ENCODE measurements around the gene PDE6B. TPM values are rescaled to one million over a fixed set of nuclear protein-coding genes. Genes with fewer than 3 reads are reported as not detected.
A peak's percentile ranks its signal among the peaks of the same experiment; 100 is the strongest.

The PDE6B gene
- total and polyA plus RNA-seq, 2 experiments from 2014 or later = 43.1 to 48.1 TPM

DNA sequence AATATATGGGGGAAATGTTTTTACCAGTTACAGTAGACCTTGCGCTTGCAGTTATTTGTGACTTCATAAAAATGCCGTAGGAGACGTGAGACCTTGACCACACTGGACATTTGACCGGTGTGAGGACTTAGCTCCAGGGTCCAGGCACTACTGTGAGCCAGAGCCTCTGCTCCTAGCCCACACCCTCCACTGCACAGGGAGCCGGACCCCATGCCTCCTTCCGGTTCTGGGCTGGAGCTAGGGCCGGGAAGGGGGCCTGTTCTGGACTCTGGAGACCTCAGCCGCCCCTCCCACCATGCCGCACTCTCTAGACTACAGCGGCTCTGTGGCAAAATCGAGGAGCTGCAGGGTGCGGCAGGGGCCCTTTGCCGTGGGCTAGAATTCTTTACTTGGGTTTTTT is 85.5 kb downstream of the PDE6B start:
- H3K9me3 ChIP-seq (ENCODE audit: low read depth) = no peaks in the 10 kb centered on the region
- H3K4me1 ChIP-seq (ENCODE audit: low read depth) = peaks cover 5% of the 10 kb centered on the region
- H3K27me3 ChIP-seq = no peaks in the 10 kb centered on the region
- no peak overlapping the region for H3K4me3 ChIP-seq
- TF ChIP-seq, protein P1, sequence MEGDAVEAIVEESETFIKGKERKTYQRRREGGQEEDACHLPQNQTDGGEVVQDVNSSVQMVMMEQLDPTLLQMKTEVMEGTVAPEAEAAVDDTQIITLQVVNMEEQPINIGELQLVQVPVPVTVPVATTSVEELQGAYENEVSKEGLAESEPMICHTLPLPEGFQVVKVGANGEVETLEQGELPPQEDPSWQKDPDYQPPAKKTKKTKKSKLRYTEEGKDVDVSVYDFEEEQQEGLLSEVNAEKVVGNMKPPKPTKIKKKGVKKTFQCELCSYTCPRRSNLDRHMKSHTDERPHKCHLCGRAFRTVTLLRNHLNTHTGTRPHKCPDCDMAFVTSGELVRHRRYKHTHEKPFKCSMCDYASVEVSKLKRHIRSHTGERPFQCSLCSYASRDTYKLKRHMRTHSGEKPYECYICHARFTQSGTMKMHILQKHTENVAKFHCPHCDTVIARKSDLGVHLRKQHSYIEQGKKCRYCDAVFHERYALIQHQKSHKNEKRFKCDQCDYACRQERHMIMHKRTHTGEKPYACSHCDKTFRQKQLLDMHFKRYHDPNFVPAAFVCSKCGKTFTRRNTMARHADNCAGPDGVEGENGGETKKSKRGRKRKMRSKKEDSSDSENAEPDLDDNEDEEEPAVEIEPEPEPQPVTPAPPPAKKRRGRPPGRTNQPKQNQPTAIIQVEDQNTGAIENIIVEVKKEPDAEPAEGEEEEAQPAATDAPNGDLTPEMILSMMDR (IDR thresholded peaks at IDR 0.05; ENCODE audit: low read depth, low read length) = no peak
- H3K27ac ChIP-seq = no peak overlapping the region
- H3K36me3 ChIP-seq = no peaks in the 10 kb centered on the region
- DNase-seq (ENCODE audit: low read depth in 1 of 2, low spot score in 1 of 2) = no peak

DNA sequence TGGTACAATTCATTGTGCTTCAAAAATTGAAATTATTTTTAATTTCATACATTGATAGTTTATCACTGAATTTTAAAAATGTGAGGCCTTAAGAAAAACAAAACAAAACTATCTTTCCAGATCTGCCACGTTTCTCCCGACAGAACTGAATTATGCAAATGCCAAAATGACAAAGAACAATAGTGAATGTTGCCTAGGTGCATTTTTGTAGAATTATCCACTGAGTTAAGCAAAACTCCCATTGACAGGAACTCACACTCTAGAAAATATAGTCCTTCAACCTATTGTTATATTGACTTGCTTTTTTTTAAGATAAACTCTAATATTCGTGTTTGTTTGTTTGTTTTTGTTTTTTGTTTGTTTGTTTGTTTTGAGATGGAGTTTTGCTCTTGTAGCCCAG is 86.7 kb downstream of the PDE6B start:
- no peaks in the 10 kb centered on the region for H3K27me3 ChIP-seq
- H3K9me3 ChIP-seq (ENCODE audit: low read depth) = no peaks in the 10 kb centered on the region
- H3K4me3 ChIP-seq = no peak overlapping the region
- H3K27ac ChIP-seq = no peak overlapping the region
- DNase-seq (ENCODE audit: low read depth in 1 of 2, low spot score in 1 of 2) = no peak
- H3K36me3 ChIP-seq = no peaks in the 10 kb centered on the region
- peaks cover 5% of the 10 kb centered on the region for H3K4me1 ChIP-seq (ENCODE audit: low read depth)
- TF ChIP-seq, protein P1 (IDR thresholded peaks at IDR 0.05; ENCODE audit: low read depth, low read length) = no peak

DNA sequence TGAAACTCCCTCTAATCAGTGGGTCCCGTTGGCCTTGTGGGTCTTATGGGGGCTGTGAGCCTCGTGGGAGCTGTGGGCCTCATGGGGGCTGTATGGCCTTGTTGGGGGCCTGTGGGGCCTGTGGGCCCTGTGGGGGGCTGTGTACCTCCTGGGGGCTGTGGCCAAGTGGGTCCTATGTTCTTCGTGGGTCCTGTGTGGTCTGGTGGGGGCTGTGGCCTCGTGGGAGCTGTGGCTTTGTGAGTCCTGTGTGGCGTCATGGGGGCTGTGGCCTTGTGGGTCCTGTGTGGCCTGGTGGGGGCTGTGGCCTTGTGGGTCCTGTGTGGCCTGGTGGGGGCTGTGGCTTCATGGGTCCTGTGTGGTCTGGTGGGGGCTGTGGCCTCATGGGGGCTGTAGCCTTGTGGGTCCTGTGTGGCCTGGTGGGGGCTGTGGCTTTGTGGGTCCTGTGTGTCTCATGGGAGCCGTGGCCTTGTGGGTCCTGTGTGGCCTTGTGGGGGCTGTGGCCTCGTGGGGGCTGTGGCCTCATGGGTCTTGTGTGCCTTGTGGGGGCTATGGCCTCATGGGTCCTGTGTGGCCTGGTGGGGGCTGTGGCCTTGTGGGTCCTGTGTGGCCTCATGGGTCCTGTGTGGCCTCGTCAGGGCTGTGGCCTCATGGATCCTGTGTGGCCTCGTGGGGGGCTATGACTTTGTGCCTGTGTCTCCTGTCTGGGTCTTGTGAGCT is 87.7 kb downstream of the PDE6B start:
- Histone ChIP-seq H3K27ac (no peak overlapping the region), H3K27me3 (no peaks in the 10 kb centered on the region), H3K9me3 (ENCODE audit: low read depth) (no peaks in the 10 kb centered on the region), H3K36me3 (no peaks in the 10 kb centered on the region), H3K4me1 (ENCODE audit: low read depth) (no peaks in the 10 kb centered on the region), H3K4me3 (no peak overlapping the region)
- TF ChIP-seq, protein P1 (IDR thresholded peaks at IDR 0.05; ENCODE audit: low read depth, low read length) = no peak
- no peak for DNase-seq (ENCODE audit: low read depth in 1 of 2, low spot score in 1 of 2)

DNA sequence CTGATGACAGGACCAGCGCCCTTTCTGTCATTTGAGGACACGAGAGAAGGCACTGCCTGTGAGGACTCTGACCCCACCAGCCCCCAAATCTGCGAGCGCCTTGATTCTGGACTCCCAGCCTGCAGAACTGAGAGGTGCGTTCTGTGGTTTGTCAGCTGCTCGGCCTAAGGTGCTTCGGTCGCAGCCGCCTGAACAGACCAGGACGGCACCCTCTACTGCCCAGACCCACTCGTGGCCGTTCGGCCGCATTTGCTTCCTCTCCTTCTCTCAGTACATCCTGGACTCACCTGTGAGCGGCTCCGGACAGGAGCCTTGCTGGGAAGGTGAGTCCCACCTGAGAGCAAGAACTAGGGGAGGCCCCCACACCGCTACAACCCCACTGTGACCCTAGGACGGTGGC is 88.7 kb downstream of the PDE6B start:
- H3K36me3 ChIP-seq = no peaks in the 10 kb centered on the region
- H3K4me3 ChIP-seq = no peak overlapping the region
- no peak overlapping the region for H3K27ac ChIP-seq
- DNase-seq (ENCODE audit: low read depth in 1 of 2, low spot score in 1 of 2) = no peak
- TF ChIP-seq, protein P1 (IDR thresholded peaks at IDR 0.05; ENCODE audit: low read depth, low read length) = no peak
- H3K27me3 ChIP-seq = no peaks in the 10 kb centered on the region
- no peaks in the 10 kb centered on the region for H3K4me1 ChIP-seq (ENCODE audit: low read depth)
- H3K9me3 ChIP-seq (ENCODE audit: low read depth) = no peaks in the 10 kb centered on the region

DNA sequence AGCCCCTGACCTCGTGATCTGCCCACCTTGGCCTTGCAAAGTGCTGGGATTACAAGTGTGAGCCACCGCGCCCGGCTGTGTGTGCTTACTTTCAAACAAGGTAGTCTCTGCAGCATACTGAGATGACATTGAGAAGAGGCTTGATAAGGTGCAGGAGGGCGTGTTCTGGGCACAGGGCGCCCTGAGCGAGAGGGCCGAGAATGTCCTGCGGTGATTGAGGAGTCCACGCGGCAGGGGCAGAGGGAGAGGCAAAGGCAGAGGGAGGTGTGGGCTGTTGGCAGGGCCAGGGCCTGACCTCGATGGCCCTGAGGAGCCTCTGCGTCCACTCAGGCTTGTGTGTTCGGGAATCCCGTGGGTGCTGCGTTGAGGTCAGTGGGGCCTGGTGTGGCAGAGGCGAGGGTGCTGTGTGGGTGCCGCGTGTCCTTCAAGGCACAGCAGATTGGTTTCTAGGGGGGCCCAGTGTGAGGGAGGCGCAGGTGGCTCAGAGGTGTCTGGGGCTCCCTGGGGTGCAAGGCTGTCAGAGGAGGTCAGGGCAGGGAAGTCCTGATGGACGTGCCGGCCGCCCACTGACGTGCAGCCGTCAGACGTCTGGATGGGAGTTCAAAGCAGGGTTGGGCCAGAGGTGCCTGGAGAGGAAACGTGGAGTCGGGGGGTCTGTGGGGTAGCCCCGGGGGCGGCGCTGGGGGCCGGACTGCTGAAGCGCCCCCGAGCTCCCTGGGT is 92.4 kb downstream of the PDE6B start:
- no peak overlapping the region for H3K4me3 ChIP-seq
- H3K27me3 ChIP-seq = no peaks in the 10 kb centered on the region
- no peak for DNase-seq (ENCODE audit: low read depth in 1 of 2, low spot score in 1 of 2)
- TF ChIP-seq, protein P1 (IDR thresholded peaks at IDR 0.05; ENCODE audit: low read depth, low read length) = no peak
- H3K4me1 ChIP-seq (ENCODE audit: low read depth) = no peaks in the 10 kb centered on the region
- no peaks in the 10 kb centered on the region for H3K36me3 ChIP-seq
- peak overlapping the region; percentile 62 for H3K27ac ChIP-seq
- H3K9me3 ChIP-seq (ENCODE audit: low read depth) = no peaks in the 10 kb centered on the region
